T-helper 22 cell (primary cell): ENCODE data around the gene DZIP3.
"Not testable (repeated sequence)": the region's sequence is repeated elsewhere in the genome, so short reads cannot be mapped to it uniquely, and the experiment has no call there.

Experiments used
- DNase-seq: peaks from one replicate; pipeline ENCODE4 v3.0.0-alpha.2; 2020; ENCODE audit warnings: low read depth

Gene DZIP3

GRCh38 chr3:108599677-108600409 is 10.3 kb downstream of the DZIP3 start:
- no peak for DNase-seq

DNA sequence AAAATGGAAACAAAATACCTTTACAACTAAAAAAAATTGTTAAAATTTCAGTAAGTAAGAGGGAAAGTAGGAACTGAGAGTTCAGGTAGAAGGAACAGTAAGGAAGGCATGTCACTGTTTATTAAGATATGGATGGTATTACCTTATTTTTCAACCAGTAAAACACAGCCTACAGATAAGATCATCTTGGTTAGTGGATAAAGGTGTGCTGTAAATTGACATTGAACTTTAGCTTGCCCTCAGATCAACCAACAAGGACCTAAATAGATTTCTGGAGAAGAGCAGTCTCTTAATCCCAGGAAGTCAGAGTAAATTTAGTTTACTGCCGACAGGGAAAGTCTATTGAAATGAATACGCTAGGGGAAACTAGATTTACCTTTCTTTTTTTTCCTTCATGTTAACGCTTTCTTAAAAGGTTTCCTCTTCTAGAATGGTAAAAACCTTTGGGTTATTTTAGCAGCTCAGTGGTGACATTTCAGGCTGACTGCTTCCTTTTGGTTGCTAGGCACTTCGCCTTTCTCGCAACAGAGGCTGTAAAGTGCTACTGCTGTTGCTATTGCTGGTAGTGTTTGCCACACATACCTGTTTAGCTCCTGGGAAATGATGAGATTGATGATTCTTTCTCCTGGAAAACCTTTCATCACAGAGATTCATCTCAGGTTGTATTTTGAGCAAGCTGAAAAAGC is 12.9 kb downstream of the DZIP3 start:
- DNase-seq, result no peak

DNA sequence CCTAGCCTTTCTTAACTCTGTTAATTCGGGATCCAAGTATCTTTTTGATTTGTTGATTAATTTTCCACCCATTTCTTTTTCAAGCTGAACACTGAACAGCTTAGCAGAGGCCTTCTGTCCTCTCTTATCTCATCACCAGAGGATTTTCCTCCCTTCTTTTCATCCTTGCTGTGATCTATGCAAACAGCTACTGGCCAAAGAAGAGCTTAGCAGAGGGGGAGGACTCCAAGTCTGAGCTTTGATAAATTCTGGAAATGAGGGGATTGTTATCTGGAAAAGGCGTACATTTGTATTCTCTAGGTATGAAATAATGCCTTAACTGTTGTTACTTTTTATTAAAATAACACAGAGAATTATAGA is 13.4 kb downstream of the DZIP3 start:
- no peak for DNase-seq

DNA sequence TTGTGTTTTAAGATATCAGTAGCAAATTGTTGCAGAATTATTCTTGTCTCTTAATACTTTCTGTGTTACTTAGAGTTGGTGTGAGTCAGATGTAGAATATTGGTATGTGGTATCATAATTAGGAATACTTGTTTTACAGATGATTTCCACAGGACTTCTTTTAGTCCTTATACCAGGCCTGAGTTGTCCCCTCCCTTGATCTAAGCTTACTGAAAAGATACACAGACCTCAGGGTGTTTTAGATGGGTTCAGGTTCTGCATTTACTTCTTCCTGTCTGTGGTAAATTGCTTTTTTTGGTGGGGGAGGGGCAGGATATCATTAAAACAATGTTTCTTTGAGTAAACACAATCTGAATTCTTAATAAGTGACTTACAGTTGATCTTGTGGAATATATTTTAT is 14.2 kb downstream of the DZIP3 start:
- no peak for DNase-seq

- no peak for DNase-seq
Observed at GRCh38 chr3:108605028-108605427, 15.5 kb downstream of the DZIP3 start.

DNA sequence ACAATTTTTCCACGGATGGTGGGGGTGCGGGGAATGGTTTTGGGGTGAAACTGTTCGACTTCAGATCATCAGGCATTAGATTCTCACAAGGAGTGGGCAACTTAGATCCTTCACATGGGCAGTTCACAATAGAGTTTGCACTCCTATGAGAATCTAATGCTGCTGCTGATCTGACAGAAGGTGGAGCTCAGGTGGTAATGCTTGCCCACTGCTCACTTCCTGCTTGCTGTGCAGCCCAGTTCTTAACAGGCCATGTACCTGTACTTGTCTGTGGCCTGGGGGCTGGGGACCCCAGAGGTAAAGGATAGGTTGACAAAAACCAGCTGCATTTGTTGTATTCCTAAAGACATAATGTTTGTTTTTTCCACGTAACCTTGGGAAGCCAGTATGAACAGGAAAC is 16.0 kb downstream of the DZIP3 start:
- DNase-seq, result no peak

DNA sequence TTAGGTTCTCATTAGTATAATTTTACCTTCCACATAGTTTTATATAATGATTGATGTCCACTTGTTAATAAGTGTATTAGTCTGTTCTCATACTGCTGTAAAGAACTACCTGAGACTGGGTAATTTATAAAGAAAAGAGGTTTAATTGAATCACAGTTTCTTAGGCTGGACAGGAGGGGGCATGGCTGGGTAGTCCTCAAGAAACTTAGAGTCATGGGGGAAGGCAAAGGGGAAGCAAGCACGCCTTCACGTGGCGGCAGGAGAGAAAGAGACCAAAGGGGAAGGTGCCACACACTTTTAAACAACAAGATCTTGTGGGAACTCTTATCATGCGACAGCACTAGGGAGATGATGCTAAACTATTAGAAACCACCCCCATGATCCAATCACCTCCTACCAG is 19.2 kb downstream of the DZIP3 start:
- no peak for DNase-seq

- no peak for DNase-seq
Observed at GRCh38 chr3:108610651-108611050, 21.1 kb downstream of the DZIP3 start.

DNA sequence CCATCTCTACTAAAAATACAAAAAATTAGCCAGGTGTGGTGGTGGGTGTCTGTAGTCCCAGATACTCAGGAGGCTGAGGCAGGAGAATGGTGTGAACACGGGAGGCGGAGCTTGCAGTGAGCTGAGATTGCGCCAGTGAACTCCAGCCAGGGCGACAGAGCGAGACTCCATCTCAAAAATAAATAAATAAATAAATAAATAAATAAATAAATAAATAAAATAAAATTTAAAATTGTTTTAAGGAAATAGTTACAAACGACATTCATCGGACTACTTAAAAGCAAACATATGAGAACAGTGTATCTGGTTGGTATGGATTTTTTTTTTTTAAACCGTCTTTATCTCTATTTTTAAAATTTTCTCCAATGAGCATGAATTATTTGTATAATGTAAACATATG is 26.6 kb downstream of the DZIP3 start:
- DNase-seq, result not testable (repeated sequence)

- no peak for DNase-seq
Observed at GRCh38 chr3:108620250-108620649, 30.7 kb downstream of the DZIP3 start.

- DNase-seq, result no peak
Observed at GRCh38 chr3:108623504-108623903, 34.0 kb downstream of the DZIP3 start.

DNA sequence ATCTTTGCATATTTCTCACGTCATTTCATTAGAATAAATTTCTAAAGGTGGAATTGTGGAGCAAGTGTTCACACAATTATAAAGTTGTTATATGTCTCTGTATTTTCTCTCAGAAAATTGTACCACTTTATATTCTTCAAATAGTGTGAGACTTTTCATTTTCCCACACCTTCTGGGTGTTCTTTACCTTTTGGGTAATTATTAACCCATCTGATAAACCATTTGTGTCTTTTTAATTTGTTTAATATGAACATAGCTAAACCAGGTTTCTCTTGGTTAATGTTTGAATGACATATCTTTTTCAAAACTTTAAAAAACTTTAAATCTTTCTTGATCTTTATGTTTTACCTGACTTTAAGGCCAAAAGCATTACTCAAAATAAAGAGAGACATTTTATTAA is 40.5 kb downstream of the DZIP3 start:
- no peak for DNase-seq

GRCh38 chr3:108642526-108642925 is 53.0 kb downstream of the DZIP3 start:
- no peak for DNase-seq

GRCh38 chr3:108645364-108645763 is 55.8 kb downstream of the DZIP3 start:
- no peak for DNase-seq

DNA sequence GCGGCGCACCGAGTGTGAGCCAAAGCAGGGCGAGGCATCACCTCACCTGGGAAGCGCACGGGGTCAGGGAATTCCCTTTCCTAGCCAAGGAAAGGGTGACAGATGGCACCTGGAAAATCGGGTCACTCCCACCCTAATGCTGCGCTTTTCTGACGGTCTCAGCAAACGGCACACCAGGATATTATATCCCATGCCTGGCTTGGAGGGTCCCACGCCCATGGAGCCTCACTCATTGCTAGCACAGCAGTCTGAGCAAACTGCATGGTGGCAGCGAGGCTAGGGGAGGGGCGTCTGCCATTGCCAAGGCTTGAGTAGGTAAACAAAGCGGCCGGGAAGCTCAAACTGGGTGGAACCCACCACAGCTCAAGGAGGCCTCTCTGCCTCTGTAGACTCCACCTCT is 66.1 kb downstream of the DZIP3 start:
- DNase-seq, result not testable (repeated sequence)

DNA sequence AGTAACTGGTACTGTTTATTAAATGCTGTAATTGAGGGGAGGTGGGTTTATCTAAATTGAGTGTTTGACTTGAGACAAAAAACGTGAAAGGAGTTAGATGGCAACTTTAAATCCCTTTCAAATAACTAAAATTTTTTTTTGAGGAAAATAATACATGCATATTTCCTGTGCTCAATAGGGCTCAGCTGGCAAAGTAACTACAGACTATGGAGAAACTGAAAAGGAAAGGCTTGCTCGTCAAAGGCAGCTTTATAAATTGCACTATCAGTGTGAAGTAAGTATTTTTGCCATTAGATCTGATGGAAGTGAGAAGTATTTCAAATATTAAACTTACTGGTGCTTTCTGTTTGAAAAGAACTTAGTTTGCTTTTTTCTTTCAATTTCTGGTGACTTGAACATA is 72.2 kb downstream of the DZIP3 start:
- DNase-seq, result no peak

GRCh38 chr3:108662142-108662738 is 72.7 kb downstream of the DZIP3 start:
- peak; percentile 2 for DNase-seq

DNA sequence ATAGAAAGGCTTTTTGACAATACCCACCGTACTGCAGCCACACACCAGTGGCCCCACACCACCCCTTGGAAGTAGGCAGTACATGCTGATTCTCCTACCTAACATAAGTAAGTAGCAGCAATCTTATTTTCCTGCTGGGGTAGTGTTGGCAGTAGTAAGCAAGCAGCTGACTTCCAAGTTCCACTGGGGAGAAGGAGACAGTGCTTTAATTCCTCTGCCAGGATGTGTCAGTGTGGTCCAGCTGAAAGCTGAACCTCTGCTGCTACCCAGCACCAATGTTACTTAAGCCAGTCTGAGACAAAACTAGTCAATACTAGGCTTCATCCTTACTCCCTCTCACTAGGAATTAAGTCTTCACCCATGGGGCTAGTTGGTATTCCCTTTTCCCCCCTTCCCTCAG is 74.7 kb downstream of the DZIP3 start:
- DNase-seq, result no peak

DNA sequence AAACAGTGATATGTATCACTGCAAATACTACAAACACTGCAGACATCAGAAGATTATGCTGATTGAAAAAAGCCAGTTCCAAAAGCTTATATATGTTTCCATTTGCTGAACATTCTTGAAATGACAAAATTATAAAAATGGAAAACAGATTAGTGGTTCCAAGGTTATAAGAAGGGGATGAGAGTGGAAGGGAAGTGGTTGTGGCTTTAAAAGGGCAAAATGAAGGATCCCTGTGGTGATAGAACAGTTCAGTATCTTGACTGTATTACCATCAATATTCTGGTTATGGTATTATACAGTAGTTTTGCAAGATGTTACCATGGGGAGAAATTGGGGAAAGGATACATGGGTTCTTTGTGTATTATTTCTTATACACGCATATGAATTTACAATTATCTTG is 77.8 kb downstream of the DZIP3 start:
- DNase-seq, result no peak

DNA sequence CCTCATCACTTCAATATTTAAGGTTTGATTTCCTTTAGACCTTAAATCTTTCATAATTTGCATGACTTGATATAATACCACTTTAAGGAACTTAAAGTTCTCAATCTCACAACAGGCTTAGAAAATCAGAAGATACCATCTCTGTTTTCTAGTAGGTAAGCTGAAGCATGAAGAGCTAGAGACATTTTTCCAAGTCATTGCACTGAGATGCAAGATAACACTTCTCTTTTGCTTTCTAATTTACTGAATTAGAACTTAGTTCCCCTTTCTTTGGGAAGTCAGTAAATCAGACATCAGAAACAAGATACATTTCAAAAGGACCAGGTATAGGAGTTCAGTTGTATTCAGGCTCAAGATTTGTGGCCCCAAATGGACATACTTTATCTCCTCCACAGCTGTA is 79.7 kb downstream of the DZIP3 start:
- no peak for DNase-seq

GRCh38 chr3:108672701-108673100 is 83.2 kb downstream of the DZIP3 start:
- DNase-seq, result no peak

DNA sequence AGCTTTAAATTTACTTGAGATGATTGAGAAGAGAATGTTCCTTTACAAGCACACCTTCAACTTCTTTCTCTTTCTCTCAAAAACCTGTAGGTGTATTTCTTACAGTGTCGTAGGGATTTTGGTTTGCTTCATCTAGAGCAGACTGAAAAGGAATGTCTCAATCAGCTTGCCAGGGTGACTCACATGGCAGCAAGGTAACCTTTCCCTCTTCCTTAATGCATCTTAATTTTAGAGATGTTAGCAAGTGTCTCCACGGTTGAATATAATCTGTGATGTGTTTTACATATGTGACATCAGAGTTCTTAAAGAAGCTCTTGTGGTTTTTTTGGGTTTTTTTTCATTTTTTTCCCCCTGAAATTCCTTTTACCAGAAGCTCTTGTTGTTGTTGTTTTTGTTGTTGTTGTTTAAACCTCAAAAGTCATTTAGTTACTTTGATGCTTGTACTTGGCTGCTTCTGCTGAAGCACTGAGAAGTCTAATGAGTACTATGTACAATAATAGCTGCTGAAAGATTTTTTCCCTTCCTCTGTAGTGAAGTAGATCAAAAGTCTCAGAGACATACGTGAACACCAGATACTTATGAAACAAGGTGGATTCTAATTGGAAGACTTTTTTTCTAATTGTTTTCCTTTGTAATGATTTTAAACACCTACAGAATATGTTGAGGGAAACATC is 84.6 kb downstream of the DZIP3 start:
- no peak for DNase-seq

DNA sequence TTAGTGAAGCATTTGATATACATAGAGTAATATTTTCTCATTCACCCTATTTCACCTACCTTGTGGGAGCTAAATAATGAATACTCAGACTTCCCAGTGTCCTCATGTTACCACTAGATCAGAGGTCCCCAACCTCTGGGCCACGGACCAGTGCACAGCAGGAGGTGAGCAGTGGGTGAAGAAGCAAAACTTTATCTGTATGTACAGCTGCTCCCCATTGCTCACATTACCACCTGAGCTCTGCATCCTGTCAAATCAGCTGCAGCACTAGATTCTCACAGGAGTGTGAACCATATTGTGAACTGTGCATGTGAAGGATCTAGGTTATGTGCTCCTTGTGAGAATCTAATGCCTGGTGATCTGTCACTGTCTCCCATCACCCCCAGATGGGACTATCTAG is 88.3 kb downstream of the DZIP3 start:
- no peak for DNase-seq
